Measurements from ENCODE around the gene TEX35.

Gene TEX35

GRCh38 chr1:178495158-178495557 is 17.8 kb upstream of the TEX35 start:
- H3K4me1 ChIP-seq (ENCODE audit: control insufficient read depth in 1 of 2, insufficient read depth in 2 of 2, low read length in 2 of 2) = no peaks in the 10 kb centered on the region
- no peaks in the 10 kb centered on the region for H3K36me3 ChIP-seq (ENCODE audit: control insufficient read depth in 1 of 2, insufficient read depth in 2 of 2, low read length in 2 of 2)

DNA sequence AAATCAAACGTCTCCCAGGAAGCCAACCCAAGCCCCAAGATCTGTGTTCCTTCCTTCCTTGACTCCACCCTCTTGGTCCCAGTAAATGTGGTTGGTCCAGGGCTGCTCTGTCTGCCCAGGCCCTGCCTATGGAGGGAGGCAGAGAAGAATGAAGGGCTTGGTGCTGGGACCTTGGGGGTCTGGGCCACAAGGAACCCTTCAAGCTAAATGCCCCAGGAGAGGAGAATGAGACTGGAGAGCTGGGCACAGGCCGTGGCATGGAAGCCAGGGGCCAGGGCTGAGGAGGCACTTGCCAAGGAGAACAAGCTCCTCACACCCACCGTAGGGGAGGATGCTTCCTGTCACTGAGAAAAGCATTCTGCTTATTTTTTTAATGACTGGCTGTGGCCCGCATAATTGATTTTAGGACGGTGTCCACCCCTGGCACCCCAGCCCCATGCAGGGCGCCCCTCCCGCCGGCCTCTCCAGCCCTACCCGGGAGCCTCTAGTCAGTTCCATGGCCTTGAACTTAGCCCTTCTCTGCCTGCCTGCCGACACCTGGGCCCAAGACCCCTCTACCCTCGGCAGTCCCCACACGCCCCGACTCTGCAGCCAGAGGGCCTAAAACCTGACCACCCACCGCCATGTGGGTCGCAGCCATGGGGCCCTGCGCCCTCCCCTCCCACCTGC is 17.0 kb upstream of the TEX35 start:
- Histone ChIP-seq H3K4me1 (ENCODE audit: control insufficient read depth in 1 of 2, insufficient read depth in 2 of 2, low read length in 2 of 2) (no peaks in the 10 kb centered on the region), H3K9me3 (ENCODE audit: control insufficient read depth in 1 of 2, low read length in 2 of 2) (no peaks in the 10 kb centered on the region), H3K4me3 (ENCODE audit: low read depth in 1 of 2, low read length in 2 of 2) (no peak overlapping the region), H3K36me3 (ENCODE audit: control insufficient read depth in 1 of 2, insufficient read depth in 2 of 2, low read length in 2 of 2) (no peaks in the 10 kb centered on the region), H3K27ac (ENCODE audit: low read length) (no peak overlapping the region), H3K27me3 (ENCODE audit: low read depth, low read length) (no peaks in the 10 kb centered on the region)

More at GRCh38 chr1:178495158-178495557, 17.8 kb upstream of the TEX35 start:
- H3K27ac ChIP-seq (ENCODE audit: low read length) = no peak overlapping the region
- H3K4me3 ChIP-seq (ENCODE audit: low read depth in 1 of 2, low read length in 2 of 2) = no peak overlapping the region
- H3K9me3 ChIP-seq (ENCODE audit: control insufficient read depth in 1 of 2, low read length in 2 of 2) = no peaks in the 10 kb centered on the region
- no peaks in the 10 kb centered on the region for H3K27me3 ChIP-seq (ENCODE audit: low read depth, low read length)

DNA sequence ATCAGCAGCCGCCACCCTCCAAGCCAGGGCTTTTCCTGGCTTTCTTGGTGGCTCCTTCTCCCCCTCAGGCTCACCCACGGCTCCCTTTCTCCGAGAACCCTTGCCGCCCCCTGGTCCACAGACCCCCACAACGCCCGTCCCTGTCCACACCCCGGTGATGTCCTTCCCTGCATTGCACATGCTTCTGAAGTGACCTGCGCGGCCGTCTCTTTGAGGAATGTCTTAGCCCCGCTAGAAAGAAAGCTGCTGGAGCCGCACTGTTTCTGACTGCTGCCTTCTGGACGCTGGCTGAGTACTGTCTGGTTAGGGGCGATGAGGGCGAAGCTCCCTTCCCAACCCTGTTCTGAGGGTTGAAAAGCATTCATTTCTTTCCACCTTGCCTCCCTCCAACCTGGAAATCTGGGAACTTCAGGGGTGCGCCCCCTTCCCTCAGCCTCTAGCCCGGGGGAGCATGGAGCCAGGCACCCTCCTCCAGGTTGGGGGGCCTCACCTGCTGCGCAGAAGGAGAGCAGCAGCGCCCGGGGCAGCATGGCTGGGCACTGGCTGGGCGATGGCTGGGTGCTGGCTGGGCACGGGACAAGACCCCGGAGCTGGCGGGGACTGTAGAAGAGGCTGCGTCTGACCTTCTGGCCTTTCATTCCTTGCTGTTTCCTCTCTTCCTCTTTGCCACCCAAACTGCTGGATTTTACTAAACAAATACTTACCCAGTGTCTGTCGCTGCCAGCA is 16.3 kb upstream of the TEX35 start, which contains the start of gene CLEC20A:
Gene CLEC20A, minus strand, starts transcription at position 555 of the 726 bp plus-strand sequence. Its CDS starts 25 bp downstream, at position 530.
- Histone ChIP-seq H3K36me3 (ENCODE audit: control insufficient read depth in 1 of 2, insufficient read depth in 2 of 2, low read length in 2 of 2) (no peaks in the 10 kb centered on the region), H3K4me3 (ENCODE audit: low read depth in 1 of 2, low read length in 2 of 2) (no peak within 1 kb of the TSS), H3K4me1 (ENCODE audit: control insufficient read depth in 1 of 2, insufficient read depth in 2 of 2, low read length in 2 of 2) (no peaks in the 10 kb centered on the region), H3K9me3 (ENCODE audit: control insufficient read depth in 1 of 2, low read length in 2 of 2) (no peaks in the 10 kb centered on the region), H3K27ac (ENCODE audit: low read length) (no peak within 1 kb of the TSS), H3K27me3 (ENCODE audit: low read depth, low read length) (no peaks in the 10 kb centered on the region)

- no peaks in the 10 kb centered on the region for H3K9me3 ChIP-seq (ENCODE audit: control insufficient read depth in 1 of 2, low read length in 2 of 2)
- H3K4me3 ChIP-seq (ENCODE audit: low read depth in 1 of 2, low read length in 2 of 2) = no peak overlapping the region
- no peaks in the 10 kb centered on the region for H3K27me3 ChIP-seq (ENCODE audit: low read depth, low read length)
- H3K27ac ChIP-seq (ENCODE audit: low read length) = no peak overlapping the region
- H3K4me1 ChIP-seq (ENCODE audit: control insufficient read depth in 1 of 2, insufficient read depth in 2 of 2, low read length in 2 of 2) = no peaks in the 10 kb centered on the region
- no peaks in the 10 kb centered on the region for H3K36me3 ChIP-seq (ENCODE audit: control insufficient read depth in 1 of 2, insufficient read depth in 2 of 2, low read length in 2 of 2)
Observed at GRCh38 chr1:178497903-178498478, 14.9 kb upstream of the TEX35 start.

GRCh38 chr1:178498896-178499675 is 13.8 kb upstream of the TEX35 start:
- Histone ChIP-seq H3K4me3 (ENCODE audit: low read depth in 1 of 2, low read length in 2 of 2) (no peak overlapping the region), H3K9me3 (ENCODE audit: control insufficient read depth in 1 of 2, low read length in 2 of 2) (no peaks in the 10 kb centered on the region), H3K27ac (ENCODE audit: low read length) (no peak overlapping the region), H3K4me1 (ENCODE audit: control insufficient read depth in 1 of 2, insufficient read depth in 2 of 2, low read length in 2 of 2) (no peaks in the 10 kb centered on the region), H3K36me3 (ENCODE audit: control insufficient read depth in 1 of 2, insufficient read depth in 2 of 2, low read length in 2 of 2) (no peaks in the 10 kb centered on the region), H3K27me3 (ENCODE audit: low read depth, low read length) (no peaks in the 10 kb centered on the region)

DNA sequence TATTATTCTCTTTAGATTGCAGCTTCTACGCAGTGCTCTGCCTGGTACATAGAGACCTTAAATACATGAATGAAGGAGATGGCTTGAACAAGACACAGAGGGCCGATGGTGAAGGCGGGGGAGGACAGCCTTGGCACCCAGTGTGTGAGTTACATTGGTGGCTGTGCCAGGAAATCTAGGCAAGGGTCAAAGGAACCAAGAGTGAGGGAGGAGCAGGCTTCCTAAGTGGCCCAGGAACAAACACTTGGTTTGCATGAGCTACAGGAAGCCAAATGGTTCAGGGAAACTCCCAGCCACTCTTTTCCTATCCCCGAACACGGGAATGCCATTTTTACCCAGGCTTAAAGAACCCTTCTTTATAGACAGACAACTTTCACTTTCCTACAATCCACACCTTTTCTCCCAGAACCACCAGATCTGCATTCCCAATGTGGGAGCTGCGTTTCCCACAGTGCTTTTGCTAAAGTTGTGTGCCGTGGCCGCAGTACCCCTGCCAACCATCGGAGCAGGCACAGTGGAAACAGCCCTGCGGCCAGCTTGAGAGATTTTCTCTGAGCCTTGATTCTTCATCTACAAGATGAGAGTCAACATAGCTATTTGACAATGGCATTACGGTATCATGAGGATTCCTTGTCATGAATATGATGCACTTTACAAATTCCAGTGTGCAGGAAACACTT is 12.7 kb upstream of the TEX35 start:
- Histone ChIP-seq H3K36me3 (ENCODE audit: control insufficient read depth in 1 of 2, insufficient read depth in 2 of 2, low read length in 2 of 2) (no peaks in the 10 kb centered on the region), H3K27ac (ENCODE audit: low read length) (no peak overlapping the region), H3K4me3 (ENCODE audit: low read depth in 1 of 2, low read length in 2 of 2) (no peak overlapping the region), H3K9me3 (ENCODE audit: control insufficient read depth in 1 of 2, low read length in 2 of 2) (no peaks in the 10 kb centered on the region), H3K27me3 (ENCODE audit: low read depth, low read length) (no peaks in the 10 kb centered on the region), H3K4me1 (ENCODE audit: control insufficient read depth in 1 of 2, insufficient read depth in 2 of 2, low read length in 2 of 2) (no peaks in the 10 kb centered on the region)

- Histone ChIP-seq H3K9me3 (ENCODE audit: control insufficient read depth in 1 of 2, low read length in 2 of 2) (no peaks in the 10 kb centered on the region), H3K4me3 (ENCODE audit: low read depth in 1 of 2, low read length in 2 of 2) (no peak overlapping the region), H3K27me3 (ENCODE audit: low read depth, low read length) (no peaks in the 10 kb centered on the region), H3K4me1 (ENCODE audit: control insufficient read depth in 1 of 2, insufficient read depth in 2 of 2, low read length in 2 of 2) (no peaks in the 10 kb centered on the region), H3K36me3 (ENCODE audit: control insufficient read depth in 1 of 2, insufficient read depth in 2 of 2, low read length in 2 of 2) (no peaks in the 10 kb centered on the region), H3K27ac (ENCODE audit: low read length) (no peak overlapping the region)
Observed at GRCh38 chr1:178500936-178501554, 11.9 kb upstream of the TEX35 start.

DNA sequence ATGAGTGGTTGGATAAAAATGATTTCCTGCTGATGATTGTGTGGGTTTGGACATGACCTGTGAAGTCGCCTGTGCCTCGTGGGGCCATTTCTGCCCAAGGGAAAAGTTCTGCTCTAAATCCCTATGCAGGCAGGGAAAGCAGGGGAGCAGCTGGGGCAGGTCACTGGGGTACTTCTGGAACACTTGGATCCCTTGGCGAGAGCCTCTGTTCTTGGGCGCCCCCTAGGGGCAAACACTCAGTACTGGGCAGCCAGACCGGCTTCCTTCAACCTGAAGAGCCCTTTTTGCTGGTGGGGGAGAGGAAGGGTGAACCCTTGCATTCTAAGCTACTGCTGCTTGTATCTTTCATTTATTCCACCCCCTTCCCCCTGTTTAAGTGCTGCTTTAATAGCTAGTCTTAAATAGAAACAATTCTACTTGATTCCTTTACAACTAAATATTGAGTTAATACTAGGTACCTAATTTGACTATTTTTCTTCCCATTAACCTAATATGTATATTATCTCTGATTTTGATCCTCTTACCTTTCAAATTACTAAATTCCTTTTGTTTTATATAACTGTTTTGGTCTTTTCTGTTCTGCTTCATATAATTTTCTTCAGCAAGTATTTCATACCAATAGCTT is 11.1 kb upstream of the TEX35 start:
- H3K36me3 ChIP-seq (ENCODE audit: control insufficient read depth in 1 of 2, insufficient read depth in 2 of 2, low read length in 2 of 2) = no peaks in the 10 kb centered on the region
- no peak overlapping the region for H3K27ac ChIP-seq (ENCODE audit: low read length)
- no peaks in the 10 kb centered on the region for H3K4me1 ChIP-seq (ENCODE audit: control insufficient read depth in 1 of 2, insufficient read depth in 2 of 2, low read length in 2 of 2)
- H3K9me3 ChIP-seq (ENCODE audit: control insufficient read depth in 1 of 2, low read length in 2 of 2) = no peaks in the 10 kb centered on the region
- no peak overlapping the region for H3K4me3 ChIP-seq (ENCODE audit: low read depth in 1 of 2, low read length in 2 of 2)
- H3K27me3 ChIP-seq (ENCODE audit: low read depth, low read length) = no peaks in the 10 kb centered on the region

GRCh38 chr1:178502330-178502714 is 10.6 kb upstream of the TEX35 start:
- Histone ChIP-seq H3K4me3 (ENCODE audit: low read depth in 1 of 2, low read length in 2 of 2) (no peak overlapping the region), H3K27me3 (ENCODE audit: low read depth, low read length) (no peaks in the 10 kb centered on the region), H3K27ac (ENCODE audit: low read length) (no peak overlapping the region), H3K36me3 (ENCODE audit: control insufficient read depth in 1 of 2, insufficient read depth in 2 of 2, low read length in 2 of 2) (no peaks in the 10 kb centered on the region), H3K4me1 (ENCODE audit: control insufficient read depth in 1 of 2, insufficient read depth in 2 of 2, low read length in 2 of 2) (no peaks in the 10 kb centered on the region), H3K9me3 (ENCODE audit: control insufficient read depth in 1 of 2, low read length in 2 of 2) (no peaks in the 10 kb centered on the region)

GRCh38 chr1:178502856-178503255 is 10.1 kb upstream of the TEX35 start:
- Histone ChIP-seq H3K4me3 (ENCODE audit: low read depth in 1 of 2, low read length in 2 of 2) (no peak overlapping the region), H3K27me3 (ENCODE audit: low read depth, low read length) (no peaks in the 10 kb centered on the region), H3K4me1 (ENCODE audit: control insufficient read depth in 1 of 2, insufficient read depth in 2 of 2, low read length in 2 of 2) (no peaks in the 10 kb centered on the region), H3K36me3 (ENCODE audit: control insufficient read depth in 1 of 2, insufficient read depth in 2 of 2, low read length in 2 of 2) (no peaks in the 10 kb centered on the region), H3K27ac (ENCODE audit: low read length) (no peak overlapping the region), H3K9me3 (ENCODE audit: control insufficient read depth in 1 of 2, low read length in 2 of 2) (no peaks in the 10 kb centered on the region)

All from muscle layer of duodenum (tissue), 2 donors.